Liver (tissue), 9 donors: ENCODE results near the gene INTS1. TPM values are rescaled to one million over a fixed set of nuclear protein-coding genes. Genes with fewer than 3 reads are reported as not detected.

Experiments
- DNase-seq: peaks from one replicate; pipeline ENCODE4 v3.0.0-alpha.2; 2017; ENCODE audit warnings: low spot score
- H3K27ac ChIP-seq, 2 donors: one replicate each; pipeline ENCODE4 v1.7.0; 2013; ENCODE audit warnings: inconsistent platforms in 2 of 2, low read length in 2 of 2, control low read depth in 1 of 2, low read depth in 1 of 2, mild to moderate bottlenecking in 1 of 2
- H3K27me3 ChIP-seq, 4 donors: one replicate each; pipeline versions ENCODE4 v1.6.1 to v1.7.0; 2013; ENCODE audit warnings: low read length in 3 of 4, inconsistent platforms in 1 of 4, mild to moderate bottlenecking in 1 of 4, moderate library complexity in 1 of 4; ENCODE audit not compliant: control insufficient read depth in 4 of 4, insufficient read depth in 4 of 4
- H3K36me3 ChIP-seq, 4 donors: one replicate each; pipeline versions ENCODE4 v1.6.1 to v1.7.0; 2013; ENCODE audit warnings: low read length in 3 of 4, mild to moderate bottlenecking in 3 of 4, low read depth in 1 of 4, moderate library complexity in 1 of 4; ENCODE audit not compliant: control insufficient read depth in 4 of 4, insufficient read depth in 3 of 4
- H3K4me1 ChIP-seq, 4 donors: one replicate each; pipeline versions ENCODE4 v1.6.1 to v1.7.0; 2013; ENCODE audit warnings: low read length in 3 of 4, mild to moderate bottlenecking in 3 of 4, moderate library complexity in 1 of 4; ENCODE audit not compliant: control insufficient read depth in 4 of 4, insufficient read depth in 4 of 4
- H3K4me3 ChIP-seq, 3 donors: one replicate each; pipeline versions ENCODE4 v1.6.1 to v1.7.0; 2013; ENCODE audit warnings: low read length in 3 of 3, control low read depth in 1 of 3, low read depth in 1 of 3, mild to moderate bottlenecking in 1 of 3
- H3K9ac ChIP-seq, 2 donors: one replicate each; pipeline ENCODE4 v1.7.0; 2013; ENCODE audit warnings: low read length in 2 of 2, mild to moderate bottlenecking in 2 of 2, moderate library complexity in 2 of 2, control low read depth in 1 of 2, low read depth in 1 of 2
- H3K9me3 ChIP-seq, 4 donors: one replicate each; pipeline versions ENCODE4 v1.6.1 to v1.7.0; 2013; ENCODE audit warnings: low read length in 3 of 4; ENCODE audit not compliant: control insufficient read depth in 4 of 4
- CTCF ChIP-seq: fragments of 150-350 bp; IDR thresholded peaks from 2 replicates; pipeline ENCODE4 v1.5.1; 2017; ENCODE audit warnings: improper control_type of control experiment, low read depth, low read length; ENCODE audit not compliant: missing input control
- EGR1 ChIP-seq, 2 donors: IDR thresholded peaks; 2 replicates each; pipeline ENCODE4 v1.6.1; 2016 to 2018; ENCODE audit warnings: antibody characterized with exemption in 2 of 2, low read depth in 2 of 2
- FOXA1 ChIP-seq: IDR thresholded peaks from 2 replicates; pipeline ENCODE4 v1.6.1; 2016; ENCODE audit warnings: antibody characterized with exemption
- FOXA2 ChIP-seq: IDR thresholded peaks from 2 replicates; pipeline ENCODE4 v1.6.1; 2016; ENCODE audit warnings: antibody characterized with exemption
- GABPA ChIP-seq, 2 donors: IDR thresholded peaks in 1 of 2; conservative IDR thresholded peaks in 1 of 2; 2 replicates each; pipeline ENCODE4 v1.6.1; 2016; ENCODE audit warnings: antibody characterized with exemption in 2 of 2, mild to moderate bottlenecking in 1 of 2, moderate library complexity in 1 of 2
- HNF4A ChIP-seq, 2 donors: conservative IDR thresholded peaks; 2 replicates each; pipeline ENCODE4 v1.6.1; 2016; ENCODE audit warnings: antibody characterized with exemption in 2 of 2, mild to moderate bottlenecking in 2 of 2
- HNF4G ChIP-seq: IDR thresholded peaks from 2 replicates; pipeline ENCODE4 v1.6.1; 2016; ENCODE audit warnings: antibody characterized with exemption
- JUND ChIP-seq, 2 donors: IDR thresholded peaks; 2 replicates each; pipeline ENCODE4 v1.6.1; 2016; ENCODE audit warnings: antibody characterized with exemption in 2 of 2
- MAX ChIP-seq: IDR thresholded peaks from 2 replicates; pipeline ENCODE4 v1.6.1; 2016; ENCODE audit warnings: antibody characterized with exemption
- NR2F2 ChIP-seq: IDR thresholded peaks from 2 replicates; pipeline ENCODE4 v1.6.1; 2016; ENCODE audit warnings: antibody characterized with exemption
- RAD21 ChIP-seq, 2 donors: IDR thresholded peaks; 2 replicates each; pipeline ENCODE4 v1.6.1; 2016; ENCODE audit warnings: antibody characterized with exemption in 2 of 2, mild to moderate bottlenecking in 2 of 2
- REST ChIP-seq: IDR thresholded peaks from 2 replicates; pipeline ENCODE4 v1.6.1; 2016; ENCODE audit warnings: antibody characterized with exemption, mild to moderate bottlenecking
- RXRA ChIP-seq, 2 donors: IDR thresholded peaks; 2 replicates each; pipeline ENCODE4 v1.6.1; 2017 to 2018; ENCODE audit warnings: antibody characterized with exemption in 2 of 2, mild to moderate bottlenecking in 1 of 2
- SP1 ChIP-seq: IDR thresholded peaks from 2 replicates; pipeline ENCODE4 v1.6.1; 2018; ENCODE audit warnings: antibody characterized with exemption, mild to moderate bottlenecking
- TAF1 ChIP-seq: conservative IDR thresholded peaks from 2 replicates; pipeline ENCODE4 v1.6.1; 2016; ENCODE audit warnings: antibody characterized with exemption, mild to moderate bottlenecking
- YY1 ChIP-seq: IDR thresholded peaks from 2 replicates; pipeline ENCODE4 v1.6.1; 2016; ENCODE audit warnings: antibody characterized with exemption, mild to moderate bottlenecking
- ZBTB33 ChIP-seq: IDR thresholded peaks from 2 replicates; pipeline ENCODE4 v1.6.1; 2016; ENCODE audit warnings: antibody characterized with exemption
- WGBS: extraction: QIAGEN DNeasy Blood & Tissue Kit; methylation state at CpG from one replicate; pipeline ENCODE4 v1.1.7; 2013; 5-methylcytosine and 5-hydroxymethylcytosine counted together
- polyA plus RNA-seq, 2 donors: library from polyadenylated mRNA; stranded (reverse) in 1 of 2; unstranded in 1 of 2; fragments of 200-250 nt in 1 of 2; fragments of >200 nt in 1 of 2; fragmentation: Nextera tagmentation in 1 of 2; extraction: Ambion mirVana in 1 of 2; gene quantifications; one replicate each; pipeline versions ENCODE4 v1.2.1 to v1.2.3, GENCODE V29; 2013 to 2015
- total RNA-seq, 2 donors: library from RNA; depleted of rRNA; stranded (reverse); fragments of >200 nt; gene quantifications; one replicate each; pipeline ENCODE4 v1.2.3, GENCODE V29; 2014
- TF ChIP-seq, protein P1 (sequence below): IDR thresholded peaks from 2 replicates; pipeline ENCODE4 v1.6.1; 2016; ENCODE audit warnings: antibody characterized with exemption
- donor health status: healthy.
- donor health status: healthy.
- donor health status: healthy.
- donor health status: healthy.
- donor health status: healthy.

INTS1 gene
- total and polyA plus RNA-seq, 4 donors, result 14.6 to 37.9 (median 30.7) TPM

DNA sequence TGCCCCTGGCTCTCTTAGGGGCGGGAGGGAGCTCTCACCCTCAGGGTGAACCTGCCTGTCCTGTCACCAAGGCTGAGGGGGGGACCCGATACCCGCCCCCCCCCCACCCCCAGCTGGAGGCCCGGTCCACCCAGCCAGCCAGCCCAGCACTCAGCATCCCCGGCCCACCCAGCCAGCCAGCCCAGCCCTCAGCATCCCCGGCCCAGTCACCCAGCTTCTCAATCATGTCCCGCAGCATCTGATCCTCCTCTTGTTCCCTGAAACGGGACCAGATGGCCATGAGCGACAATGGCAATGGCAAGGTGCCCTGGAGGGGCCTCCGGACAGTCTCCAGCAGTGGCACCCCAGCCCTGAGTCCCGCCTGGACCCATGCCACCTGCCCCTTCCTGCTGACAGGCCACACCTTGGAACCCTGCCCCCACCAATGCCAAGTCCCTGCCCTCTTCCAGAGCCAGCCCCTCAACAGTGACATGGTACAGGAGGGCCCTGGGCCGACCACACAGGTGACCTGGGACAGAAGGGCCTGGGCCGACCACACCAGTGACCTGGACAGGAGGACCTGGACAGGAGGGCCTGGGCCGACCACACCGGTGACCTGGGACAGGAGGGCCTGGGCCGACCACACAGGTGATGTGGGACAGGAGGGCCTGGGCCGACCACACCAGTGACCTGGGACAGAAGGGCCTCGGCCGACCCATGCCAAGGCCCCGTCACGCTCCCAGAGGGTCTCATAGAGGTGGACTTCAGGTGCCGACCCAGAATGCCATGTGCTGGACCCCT, 69.1 kb downstream of the INTS1 start:
- no peak for TF ChIP-seq RXRA (IDR thresholded peaks at IDR 0.05)
- TF ChIP-seq YY1, result no peak
- TF ChIP-seq NR2F2, result no peak
- no peak for TF ChIP-seq FOXA1
- no peak for TF ChIP-seq ZBTB33
- no peak for TF ChIP-seq HNF4A (conservative IDR thresholded peaks at IDR 0.05)
- no peak for TF ChIP-seq SP1
- Histone ChIP-seq H3K36me3 (peaks cover 0 to 4% (median 0%) of the 10 kb centered on the region in 4 donors), H3K4me1 (peaks cover 0 to 2% (median 0%) of the 10 kb centered on the region in 4 donors), H3K9ac (no peak overlapping the region), H3K9me3 (no peaks in the 10 kb centered on the region), H3K27me3 (no peaks in the 10 kb centered on the region), H3K4me3 (no peak overlapping the region), H3K27ac (no peak overlapping the region)
- WGBS, result 91% methylated on average over 22 of the region's 22 CpGs
- DNase-seq, result no peak

GRCh38 chr7:1434165-1434718, 69.9 kb downstream of the INTS1 start:
- TF ChIP-seq, protein P1, sequence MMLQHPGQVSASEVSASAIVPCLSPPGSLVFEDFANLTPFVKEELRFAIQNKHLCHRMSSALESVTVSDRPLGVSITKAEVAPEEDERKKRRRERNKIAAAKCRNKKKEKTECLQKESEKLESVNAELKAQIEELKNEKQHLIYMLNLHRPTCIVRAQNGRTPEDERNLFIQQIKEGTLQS, result no peak
- TF ChIP-seq HNF4G (no peak), RXRA (IDR thresholded peaks at IDR 0.05) (no peak), CTCF (no peak), MAX (no peak), GABPA (IDR thresholded peaks at IDR 0.05 in 1 of 2, conservative IDR thresholded peaks at IDR 0.05 in 1 of 2) (no peak), NR2F2 (no peak), REST (no peak), FOXA1 (no peak), EGR1 (IDR thresholded peaks at IDR 0.05; ENCODE audit: low read depth in 2 of 2) (no peak), TAF1 (no peak), YY1 (no peak), SP1 (no peak), RAD21 (IDR thresholded peaks at IDR 0.05) (no peak), JUND (IDR thresholded peaks at IDR 0.05) (no peak), ZBTB33 (no peak), HNF4A (conservative IDR thresholded peaks at IDR 0.05) (no peak), FOXA2 (no peak)

More at GRCh38 chr7:1434165-1434718, 69.9 kb downstream of the INTS1 start:
- Histone ChIP-seq H3K4me1 (peaks cover 0 to 2% (median 0%) of the 10 kb centered on the region in 4 donors), H3K27ac (no peak overlapping the region), H3K9me3 (no peaks in the 10 kb centered on the region), H3K9ac (no peak overlapping the region), H3K27me3 (no peaks in the 10 kb centered on the region), H3K4me3 (no peak overlapping the region), H3K36me3 (peaks cover 0 to 4% (median 0%) of the 10 kb centered on the region in 4 donors)
- DNase-seq, result no peak
- WGBS, result 94% methylated on average over 35 of the region's 35 CpGs
